K562 (cell line): ENCODE results near the gene ANXA8. TPM values are rescaled to one million over a fixed set of nuclear protein-coding genes. Genes with fewer than 3 reads are reported as not detected.

Source experiments
- ATAC-seq: fragments of 200-7000 bp; cut with Tn5 transposase; 3 replicates; pipeline ENCODE4 v1.9.1; 2020; ENCODE audit warnings: moderate library complexity
- BruUV-seq: library from RNA; stranded (reverse); fragments of 400-500 nt; replicated peaks from 2 replicates; lab custom pipeline; 2021; lab: Mats Ljungman, UMichigan
- CTCF ChIA-PET: fragments of 300-600 bp; formaldehyde crosslinking; extraction: SDS; loops from one replicate; lab custom pipeline; 2021; ENCODE audit warnings: low intra/inter-chr PET ratio; lab: Yijun Ruan, JAX
- POLR2A ChIA-PET: fragments of 300-600, 350-650 bp; sonication (Branson Sonifier 250); formaldehyde crosslinking; extraction: SDS; loops from one replicate; lab custom pipeline; 2021; ENCODE audit warnings: antibody characterized with exemption, inconsistent platforms; lab: Yijun Ruan, JAX
- DNase-seq, 4 experiments: peaks; one replicate each; pipeline versions ENCODE4 v3.0.0 to v3.0.0-alpha.2; 2011 to 2018; ENCODE audit warnings: low spot score in 3 of 4, mixed read lengths in 3 of 4; ENCODE audit errors: extremely low read depth in 1 of 4
- FAIRE-seq: peaks from 2 replicates; lab custom pipeline; 2011; peaks lifted over from hg19 to GRCh38; lab: Jason Lieb, UNC
- H2AFZ ChIP-seq: 2 replicates; pipeline ENCODE4 v1.6.0; 2011; ENCODE audit warnings: low read depth, low read length, control low read depth, inconsistent platforms
- H3K27ac ChIP-seq: fragments of 200-600 bp; 3 replicates; pipeline ENCODE4 v1.8.0; 2011; ENCODE audit warnings: low read depth, mild to moderate bottlenecking, control low read depth, inconsistent platforms, low read length, moderate library complexity, mixed read lengths; ENCODE audit errors: extremely low read depth
- H3K27me3 ChIP-seq, 2 experiments: fragments of 300-600 bp in 1 of 2; 2 replicates in 1 of 2; 3 replicates in 1 of 2; pipeline versions ENCODE4 v1.6.0 to v1.8.0; 2011; ENCODE audit warnings: inconsistent platforms in 2 of 2, low read length in 2 of 2, mild to moderate bottlenecking in 1 of 2, mixed read lengths in 1 of 2, moderate library complexity in 1 of 2; ENCODE audit not compliant: control insufficient read depth in 2 of 2, insufficient read depth in 2 of 2
- H3K36me3 ChIP-seq: fragments of 300-600 bp; 3 replicates; pipeline ENCODE4 v1.8.0; 2011; ENCODE audit warnings: mild to moderate bottlenecking, low read length, inconsistent platforms; ENCODE audit not compliant: control insufficient read depth, insufficient read depth
- H3K4me1 ChIP-seq, 2 experiments: fragments of 200-600 bp in 1 of 2; replicated peaks in 1 of 2; 2 replicates in 1 of 2; 3 replicates in 1 of 2; pipeline versions ENCODE4 v1.5.1 to v1.8.0; 2011; ENCODE audit warnings: inconsistent platforms in 2 of 2, low read length in 2 of 2, mild to moderate bottlenecking in 1 of 2, mixed read lengths in 1 of 2, moderate library complexity in 1 of 2; ENCODE audit not compliant: control insufficient read depth in 2 of 2, insufficient read depth in 2 of 2
- H3K4me2 ChIP-seq: 2 replicates; pipeline ENCODE4 v1.6.1; 2011; ENCODE audit warnings: low read length, control low read depth, inconsistent platforms, mixed read lengths; ENCODE audit not compliant: insufficient read depth
- H3K4me3 ChIP-seq: fragments of 200-600 bp; sonication (generic), shearing (Covaris generic); 2 replicates; pipeline ENCODE4 v1.5.1; 2016; ENCODE audit warnings: control low read depth, inconsistent platforms
- H3K79me2 ChIP-seq: fragments of 200-600 bp; 3 replicates; pipeline ENCODE4 v1.8.0; 2011; ENCODE audit warnings: low read length, inconsistent platforms; ENCODE audit not compliant: control insufficient read depth, insufficient read depth
- H3K9ac ChIP-seq, 2 experiments: 2 replicates each; pipeline versions ENCODE4 v1.6.0 to v1.6.1; 2011; ENCODE audit warnings: low read depth in 2 of 2, low read length in 2 of 2, control low read depth in 1 of 2, inconsistent platforms in 1 of 2, mild to moderate bottlenecking in 1 of 2, mixed read lengths in 1 of 2; ENCODE audit not compliant: insufficient read depth in 1 of 2
- H3K9me1 ChIP-seq: one replicate; pipeline ENCODE4 v1.6.0; 2011; ENCODE audit warnings: inconsistent platforms, mild to moderate bottlenecking, low read length, moderate library complexity; ENCODE audit not compliant: control insufficient read depth, insufficient read depth
- H3K9me3 ChIP-seq: replicated peaks from 2 replicates; pipeline ENCODE4 v1.5.1; 2011; ENCODE audit warnings: low read depth, low read length, inconsistent platforms; ENCODE audit not compliant: control insufficient read depth, insufficient read depth
- H4K20me1 ChIP-seq: replicated peaks from 2 replicates; pipeline ENCODE4 v1.6.1; 2011; ENCODE audit warnings: low read length, inconsistent platforms, mixed read lengths; ENCODE audit not compliant: control insufficient read depth, insufficient read depth
- GATAD2B ChIP-seq: fragments of 450-650 bp; IDR thresholded peaks from 2 replicates; pipeline ENCODE4 v1.6.1; 2017; ENCODE audit warnings: mild to moderate bottlenecking, borderline replicate concordance
- MEIS2 ChIP-seq: fragments of 450-650 bp; IDR thresholded peaks from 2 replicates; pipeline ENCODE4 v1.6.1; 2014; ENCODE audit warnings: mild to moderate bottlenecking; ENCODE audit not compliant: partially characterized antibody
- MYC ChIP-seq, 2 experiments: fragments of 250-450 bp in 1 of 2; sonication (Bioruptor Pico) in 1 of 2; IDR thresholded peaks; 2 replicates each; pipeline versions ENCODE4 v1.5.1 to v1.6.1; 2012 to 2021; ENCODE audit warnings: low read depth in 2 of 2, borderline replicate concordance in 1 of 2, improper control_type of control experiment in 1 of 2, low read length in 1 of 2, mild to moderate bottlenecking in 1 of 2, moderate library complexity in 1 of 2
- PHF20 ChIP-seq: fragments of 450-650 bp; IDR thresholded peaks from 2 replicates; pipeline ENCODE4 v1.6.1; 2018; ENCODE audit not compliant: partially characterized antibody
- ZNF12 ChIP-seq: sonication (generic); formaldehyde crosslinking; IDR thresholded peaks from 2 replicates; pipeline ENCODE4 v1.4.0; 2020; ENCODE audit warnings: mild to moderate bottlenecking, missing genetic modification reagents
- ZNF436 ChIP-seq: fragments of 250-450, 450-650 bp; sonication (Bioruptor Pico); formaldehyde crosslinking; IDR thresholded peaks from 2 replicates; pipeline ENCODE4 v1.7.0; 2020; ENCODE audit warnings: mild to moderate bottlenecking
- WGBS: fragments of 100-300 bp; shearing (Covaris generic); methylation state at CpG from one replicate; pipeline ENCODE4 v1.1.6; 2016; ENCODE audit warnings: low coverage, mixed read lengths; ENCODE audit not compliant: insufficient coverage; ENCODE audit errors: missing lambda C conversion rate; 5-methylcytosine and 5-hydroxymethylcytosine counted together
- in situ Hi-C: fragments of 300-500 bp; cut with MboI; formaldehyde crosslinking; loops from 4 replicates; pipeline ENCODE4 v1.15.0; 2018; ENCODE audit warnings: inconsistent platforms, mixed read lengths
- intact Hi-C: fragments of 100-400 bp; cut with micrococcal nuclease; formaldehyde crosslinking; loops from 2 replicates; pipeline ENCODE4 v1.14.2; 2022
- polyA plus RNA-seq, 8 experiments: library from polyadenylated mRNA; depleted of rRNA in 4 of 8; stranded (reverse) in 5 of 8; unstranded in 3 of 8; fragments of >200 nt; fragmentation: Nextera tagmentation in 2 of 8; fragmentation: Illumina TruSeq in 1 of 8; extraction: Ambion mirVana in 2 of 8; extraction: Trizol in 1 of 8; gene quantifications; 2 replicates each; pipeline versions ENCODE4 v1.2.1 to v1.2.3, GENCODE V29; 2011 to 2014; ENCODE audit warnings: inconsistent platforms in 1 of 8, missing spikeins in 1 of 8
- total RNA-seq, 7 experiments: library from RNA; depleted of rRNA in 6 of 7; stranded (reverse); fragments of >200 nt in 6 of 7; fragmentation: Illumina TruSeq in 2 of 7; extraction: Trizol in 2 of 7; gene quantifications; 2 replicates each; pipeline versions ENCODE4 v1.2.1 to v1.2.3, GENCODE V29; 2011 to 2021; ENCODE audit warnings: low replicate concordance in 1 of 7
- TF ChIP-seq, protein P1 (sequence below): sonication (generic); formaldehyde crosslinking; IDR thresholded peaks from 2 replicates; pipeline ENCODE4 v1.8.1; 2023; ENCODE audit warnings: mild to moderate bottlenecking, missing genetic modification reagents, moderate library complexity
- TF ChIP-seq, protein P2 (sequence below), 3 experiments: fragments of 200-800 bp in 1 of 3; sonication (Bioruptor generic) in 1 of 3; sonication (generic) in 1 of 3; formaldehyde crosslinking in 1 of 3; IDR thresholded peaks; 2 replicates each; pipeline versions ENCODE4 v1.6.1 to v1.8.0; 2016 to 2022; ENCODE audit warnings: mild to moderate bottlenecking in 2 of 3, missing compliant biosample characterization in 2 of 3, missing genetic modification characterization in 2 of 3, missing genetic modification reagents in 1 of 3
- TF ChIP-seq, protein P3 (sequence below): sonication (generic); formaldehyde crosslinking; IDR thresholded peaks from 2 replicates; pipeline ENCODE4 v1.8.0; 2023; ENCODE audit warnings: mild to moderate bottlenecking, missing genetic modification reagents
- TF ChIP-seq, protein P4 (sequence below): fragments of 450-650 bp; conservative IDR thresholded peaks from 2 replicates; pipeline ENCODE4 v1.6.1; 2016; ENCODE audit warnings: missing genetic modification characterization, low read depth, mild to moderate bottlenecking, control low read depth, missing compliant biosample characterization
- TF ChIP-seq, protein P5 (sequence below): fragments of 450-650 bp; IDR thresholded peaks from 2 replicates; pipeline ENCODE4 v1.6.1; 2016; ENCODE audit warnings: missing biosample characterization, missing genetic modification characterization

Gene ANXA8
- total and polyA plus RNA-seq, 9 of the 15 experiments (the other 6 are each of a cell fraction or from before 2014, with no cell fraction given) = not detected

DNA sequence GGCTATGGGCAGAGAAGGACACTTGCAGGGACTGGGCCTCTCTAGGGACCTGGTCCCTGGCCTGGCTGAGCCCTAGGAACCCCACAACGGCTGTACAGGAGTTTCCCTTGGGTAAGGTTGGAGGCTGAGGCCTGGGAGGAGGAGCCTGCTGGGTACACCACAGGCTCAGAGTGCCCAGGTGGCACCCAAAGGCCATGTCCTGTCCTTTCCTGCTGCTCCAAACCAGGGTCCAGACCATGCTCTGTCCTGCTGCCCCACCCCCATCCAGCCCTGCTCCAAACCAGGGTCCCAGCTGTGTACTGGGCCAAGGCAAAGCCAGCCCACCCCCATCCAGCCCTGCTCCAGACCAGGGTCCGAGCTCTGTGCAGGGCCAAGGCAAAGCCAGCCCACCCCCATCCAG is 64.5 kb downstream of the ANXA8 start:
- H3K27ac ChIP-seq = no peak overlapping the region
- H2AFZ ChIP-seq = no peak overlapping the region
- H3K79me2 ChIP-seq = no peaks in the 10 kb centered on the region
- FAIRE-seq (no peak), ATAC-seq (no peak; the same call in 2 of the 3 replicates), DNase-seq (no peak)
- H3K9me1 ChIP-seq = no peaks in the 10 kb centered on the region
- CTCF ChIA-PET = no interaction called here
- no peaks in the 10 kb centered on the region for H3K9me3 ChIP-seq
- peaks cover 0 to 5% of the 10 kb centered on the region in 2 experiments; a peak in 1 of 5 replicates for H3K4me1 ChIP-seq
- POLR2A ChIA-PET = no interaction called here
- 0 out of 2 replicates have a peak, but pooled peaks cover 2% of the 10 kb centered on the region for H4K20me1 ChIP-seq
- 0% methylated on average over 2 of the region's 2 CpGs for WGBS
- in situ Hi-C loops (no loop called here), intact Hi-C loops (no loop called here)
- peaks cover 6 to 56% of the 10 kb centered on the region in 2 experiments; a peak in 4 of 5 replicates for H3K27me3 ChIP-seq
- no peak overlapping the region for H3K4me3 ChIP-seq
- H3K9ac ChIP-seq = no peak overlapping the region
- H3K36me3 ChIP-seq = no peaks in the 10 kb centered on the region
- H3K4me2 ChIP-seq = no peak overlapping the region
- BruUV-seq = no TSS peak
- TF ChIP-seq ZNF12 (CRISPR knock-in tag) (no peak), PHF20 (no peak), ZNF436 (CRISPR knock-in tag) (no peak), GATAD2B (no peak), MEIS2 (no peak), MYC (IDR thresholded peaks at IDR 0.05; ENCODE audit: low read depth, low read length) (no peak), MYC (CRISPR knock-in tag; IDR thresholded peaks at IDR 0.05; ENCODE audit: borderline replicate concordance, low read depth) (no peak)
- TF ChIP-seq, protein P1, sequence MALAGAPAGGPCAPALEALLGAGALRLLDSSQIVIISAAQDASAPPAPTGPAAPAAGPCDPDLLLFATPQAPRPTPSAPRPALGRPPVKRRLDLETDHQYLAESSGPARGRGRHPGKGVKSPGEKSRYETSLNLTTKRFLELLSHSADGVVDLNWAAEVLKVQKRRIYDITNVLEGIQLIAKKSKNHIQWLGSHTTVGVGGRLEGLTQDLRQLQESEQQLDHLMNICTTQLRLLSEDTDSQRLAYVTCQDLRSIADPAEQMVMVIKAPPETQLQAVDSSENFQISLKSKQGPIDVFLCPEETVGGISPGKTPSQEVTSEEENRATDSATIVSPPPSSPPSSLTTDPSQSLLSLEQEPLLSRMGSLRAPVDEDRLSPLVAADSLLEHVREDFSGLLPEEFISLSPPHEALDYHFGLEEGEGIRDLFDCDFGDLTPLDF (CRISPR knock-in tag) = no peak
- TF ChIP-seq, protein P2, sequence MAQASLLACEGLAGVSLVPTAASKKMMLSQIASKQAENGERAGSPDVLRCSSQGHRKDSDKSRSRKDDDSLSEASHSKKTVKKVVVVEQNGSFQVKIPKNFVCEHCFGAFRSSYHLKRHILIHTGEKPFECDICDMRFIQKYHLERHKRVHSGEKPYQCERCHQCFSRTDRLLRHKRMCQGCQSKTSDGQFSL (CRISPR knock-in tag; IDR thresholded peaks at IDR 0.05) = no peak
- TF ChIP-seq, protein P2 (tag; IDR thresholded peaks at IDR 0.05) = no peak
- TF ChIP-seq, protein P3, sequence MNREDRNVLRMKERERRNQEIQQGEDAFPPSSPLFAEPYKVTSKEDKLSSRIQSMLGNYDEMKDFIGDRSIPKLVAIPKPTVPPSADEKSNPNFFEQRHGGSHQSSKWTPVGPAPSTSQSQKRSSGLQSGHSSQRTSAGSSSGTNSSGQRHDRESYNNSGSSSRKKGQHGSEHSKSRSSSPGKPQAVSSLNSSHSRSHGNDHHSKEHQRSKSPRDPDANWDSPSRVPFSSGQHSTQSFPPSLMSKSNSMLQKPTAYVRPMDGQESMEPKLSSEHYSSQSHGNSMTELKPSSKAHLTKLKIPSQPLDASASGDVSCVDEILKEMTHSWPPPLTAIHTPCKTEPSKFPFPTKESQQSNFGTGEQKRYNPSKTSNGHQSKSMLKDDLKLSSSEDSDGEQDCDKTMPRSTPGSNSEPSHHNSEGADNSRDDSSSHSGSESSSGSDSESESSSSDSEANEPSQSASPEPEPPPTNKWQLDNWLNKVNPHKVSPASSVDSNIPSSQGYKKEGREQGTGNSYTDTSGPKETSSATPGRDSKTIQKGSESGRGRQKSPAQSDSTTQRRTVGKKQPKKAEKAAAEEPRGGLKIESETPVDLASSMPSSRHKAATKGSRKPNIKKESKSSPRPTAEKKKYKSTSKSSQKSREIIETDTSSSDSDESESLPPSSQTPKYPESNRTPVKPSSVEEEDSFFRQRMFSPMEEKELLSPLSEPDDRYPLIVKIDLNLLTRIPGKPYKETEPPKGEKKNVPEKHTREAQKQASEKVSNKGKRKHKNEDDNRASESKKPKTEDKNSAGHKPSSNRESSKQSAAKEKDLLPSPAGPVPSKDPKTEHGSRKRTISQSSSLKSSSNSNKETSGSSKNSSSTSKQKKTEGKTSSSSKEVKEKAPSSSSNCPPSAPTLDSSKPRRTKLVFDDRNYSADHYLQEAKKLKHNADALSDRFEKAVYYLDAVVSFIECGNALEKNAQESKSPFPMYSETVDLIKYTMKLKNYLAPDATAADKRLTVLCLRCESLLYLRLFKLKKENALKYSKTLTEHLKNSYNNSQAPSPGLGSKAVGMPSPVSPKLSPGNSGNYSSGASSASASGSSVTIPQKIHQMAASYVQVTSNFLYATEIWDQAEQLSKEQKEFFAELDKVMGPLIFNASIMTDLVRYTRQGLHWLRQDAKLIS (CRISPR knock-in tag) = no peak
- TF ChIP-seq, protein P4, sequence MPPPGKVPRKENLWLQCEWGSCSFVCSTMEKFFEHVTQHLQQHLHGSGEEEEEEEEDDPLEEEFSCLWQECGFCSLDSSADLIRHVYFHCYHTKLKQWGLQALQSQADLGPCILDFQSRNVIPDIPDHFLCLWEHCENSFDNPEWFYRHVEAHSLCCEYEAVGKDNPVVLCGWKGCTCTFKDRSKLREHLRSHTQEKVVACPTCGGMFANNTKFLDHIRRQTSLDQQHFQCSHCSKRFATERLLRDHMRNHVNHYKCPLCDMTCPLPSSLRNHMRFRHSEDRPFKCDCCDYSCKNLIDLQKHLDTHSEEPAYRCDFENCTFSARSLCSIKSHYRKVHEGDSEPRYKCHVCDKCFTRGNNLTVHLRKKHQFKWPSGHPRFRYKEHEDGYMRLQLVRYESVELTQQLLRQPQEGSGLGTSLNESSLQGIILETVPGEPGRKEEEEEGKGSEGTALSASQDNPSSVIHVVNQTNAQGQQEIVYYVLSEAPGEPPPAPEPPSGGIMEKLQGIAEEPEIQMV = no peak
- TF ChIP-seq, protein P5, sequence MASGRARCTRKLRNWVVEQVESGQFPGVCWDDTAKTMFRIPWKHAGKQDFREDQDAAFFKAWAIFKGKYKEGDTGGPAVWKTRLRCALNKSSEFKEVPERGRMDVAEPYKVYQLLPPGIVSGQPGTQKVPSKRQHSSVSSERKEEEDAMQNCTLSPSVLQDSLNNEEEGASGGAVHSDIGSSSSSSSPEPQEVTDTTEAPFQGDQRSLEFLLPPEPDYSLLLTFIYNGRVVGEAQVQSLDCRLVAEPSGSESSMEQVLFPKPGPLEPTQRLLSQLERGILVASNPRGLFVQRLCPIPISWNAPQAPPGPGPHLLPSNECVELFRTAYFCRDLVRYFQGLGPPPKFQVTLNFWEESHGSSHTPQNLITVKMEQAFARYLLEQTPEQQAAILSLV (tag) = no peak
